Natural killer cell (primary cell): Measurements from ENCODE around the gene KLF3. TPM values are rescaled to one million over a fixed set of nuclear protein-coding genes. Genes with fewer than 3 reads are reported as not detected.
A peak's percentile ranks its signal among the peaks of the same experiment; 100 is the strongest.

ENCODE experiments used
- ATAC-seq, 3 donors: fragments of 150-1000 bp in 2 of 3; fragments of 200-7000 bp in 1 of 3; cut with Tn5 transposase; 1 replicate in 1 of 3; 2 replicates in 2 of 3; pipeline ENCODE4 v1.10.0; 2021; ENCODE audit warnings: mild to moderate bottlenecking in 2 of 3, moderate library complexity in 2 of 3
- DNase-seq, 2 donors: peaks; one replicate each; pipeline versions ENCODE4 v3.0.0 to v3.0.0-alpha.2; 2013 to 2021; ENCODE audit warnings: mixed read lengths in 1 of 2
- H3K27ac ChIP-seq: one replicate; pipeline ENCODE4 v1.5.1; 2013; ENCODE audit warnings: mild to moderate bottlenecking, low read length
- H3K27me3 ChIP-seq: one replicate; pipeline ENCODE4 v1.6.1; 2013; ENCODE audit warnings: low read length; ENCODE audit not compliant: control insufficient read depth, insufficient read depth
- H3K36me3 ChIP-seq: one replicate; pipeline ENCODE4 v1.6.1; 2013; ENCODE audit warnings: low read length; ENCODE audit not compliant: control insufficient read depth, insufficient read depth
- H3K4me1 ChIP-seq: one replicate; pipeline ENCODE4 v1.6.1; 2013; ENCODE audit warnings: low read length; ENCODE audit not compliant: control insufficient read depth, insufficient read depth
- H3K4me3 ChIP-seq: one replicate; pipeline ENCODE4 v1.5.1; 2013; ENCODE audit warnings: low read length
- H3K9me3 ChIP-seq: one replicate; pipeline ENCODE4 v1.6.1; 2013; ENCODE audit warnings: low read length; ENCODE audit not compliant: control insufficient read depth, insufficient read depth
- H3K27ac Mint-ChIP-seq, 2 donors: one replicate each; pipeline ENCODE4 v1.8.0; 2022; ENCODE audit warnings: mild to moderate bottlenecking in 2 of 2, mixed read lengths in 2 of 2, moderate library complexity in 1 of 2
- H3K27me3 Mint-ChIP-seq, 2 donors: one replicate each; pipeline ENCODE4 v1.8.0; 2022; ENCODE audit warnings: low read depth in 2 of 2, mixed read lengths in 2 of 2
- H3K36me3 Mint-ChIP-seq: one replicate; pipeline ENCODE4 v1.8.0; 2022; ENCODE audit warnings: mixed read lengths
- H3K4me1 Mint-ChIP-seq, 2 donors: one replicate each; pipeline ENCODE4 v1.8.0; 2022; ENCODE audit warnings: mixed read lengths in 2 of 2
- H3K4me3 Mint-ChIP-seq: one replicate; pipeline ENCODE4 v1.8.0; 2022; ENCODE audit warnings: mild to moderate bottlenecking, moderate library complexity, mixed read lengths
- H3K9me3 Mint-ChIP-seq, 2 donors: one replicate each; pipeline ENCODE4 v1.8.0; 2022; ENCODE audit warnings: mixed read lengths in 2 of 2
- CTCF ChIP-seq: fragments of 200-600 bp; IDR thresholded peaks from one replicate; pipeline ENCODE4 v1.8.0; 2022; ENCODE audit warnings: antibody characterized with exemption
- WGBS: methylation state at CpG from one replicate; pipeline ENCODE4 v1.1.7; 2013; ENCODE audit warnings: missing lambda C conversion rate; ENCODE audit not compliant: insufficient coverage; 5-methylcytosine and 5-hydroxymethylcytosine counted together
- intact Hi-C: fragments of 100-400 bp; cut with micrococcal nuclease; formaldehyde crosslinking; loops from one replicate; pipeline ENCODE4 v1.14.2; 2022
- total RNA-seq, 4 donors: library from RNA; stranded (reverse); fragments of 120-200 nt in 1 of 4; gene quantifications; one replicate each; pipeline versions ENCODE4 v1.2.3 to v1.2.4, GENCODE V29; 2013 to 2022

The KLF3 gene
- total RNA-seq, 3 donors from 2014 or later (not counting 1 experiment from before 2014, with no cell fraction given) = 109 to 114 (median 112) TPM

- H3K27me3 Mint-ChIP-seq = no peaks in the 10 kb centered on the region
- Histone ChIP-seq H3K9me3 (no peaks in the 10 kb centered on the region), H3K27ac (no peak overlapping the region), H3K4me3 (no peak overlapping the region), H3K4me1 (peaks cover 27% of the 10 kb centered on the region), H3K36me3 (peaks cover 51% of the 10 kb centered on the region), H3K27me3 (no peaks in the 10 kb centered on the region)
- peak overlapping the region; percentile 32 to 53 for H3K27ac Mint-ChIP-seq
- no peak for TF ChIP-seq CTCF
- no peak overlapping the region for H3K4me3 Mint-ChIP-seq
- no peak for ATAC-seq
- H3K36me3 Mint-ChIP-seq = peaks cover 29% of the 10 kb centered on the region
- WGBS = 99% methylated on average over 25 of the region's 26 CpGs
- H3K4me1 Mint-ChIP-seq = peaks cover 54 to 68% of the 10 kb centered on the region in 2 donors
- no peak for DNase-seq
- H3K9me3 Mint-ChIP-seq = no peaks in the 10 kb centered on the region
- intact Hi-C loops = loop anchor here (10.0 kb wide), 1 partner anchor 116 kb away; the partner anchor contains the start of gene TLR1
These were observed 24.8 kb downstream of the KLF3 start for GRCh38 chr4:38688676-38689355.

GRCh38 chr4:38691251-38692008 is 27.4 kb downstream of the KLF3 start:
- TF ChIP-seq CTCF = no peak
- no peaks in the 10 kb centered on the region for H3K9me3 ChIP-seq
- H3K27me3 ChIP-seq = no peaks in the 10 kb centered on the region
- Mint-ChIP-seq H3K9me3 (no peaks in the 10 kb centered on the region), H3K4me3 (no peak overlapping the region), H3K36me3 (peaks cover 50% of the 10 kb centered on the region), H3K4me1 (peaks cover 44 to 62% of the 10 kb centered on the region in 2 donors), H3K27ac (peak overlapping the region in 1 of 2 donors; percentile 58), H3K27me3 (no peaks in the 10 kb centered on the region)
- WGBS = 91% methylated on average over 6 of the region's 9 CpGs
- no peak for DNase-seq
- peaks cover 17% of the 10 kb centered on the region for H3K4me1 ChIP-seq
- H3K36me3 ChIP-seq = peaks cover 76% of the 10 kb centered on the region
- no peak overlapping the region for H3K4me3 ChIP-seq
- no peak overlapping the region for H3K27ac ChIP-seq
- intact Hi-C loops = no loop called here
- no peak for ATAC-seq

GRCh38 chr4:38692421-38692820 is 28.4 kb downstream of the KLF3 start:
- Mint-ChIP-seq H3K4me1 (peaks cover 39 to 53% of the 10 kb centered on the region in 2 donors), H3K27me3 (no peaks in the 10 kb centered on the region), H3K4me3 (no peak overlapping the region), H3K36me3 (peaks cover 57% of the 10 kb centered on the region), H3K27ac (no peak overlapping the region), H3K9me3 (no peaks in the 10 kb centered on the region)
- H3K27me3 ChIP-seq = no peaks in the 10 kb centered on the region
- ATAC-seq (no peak), DNase-seq (no peak)
- no peaks in the 10 kb centered on the region for H3K9me3 ChIP-seq
- peaks cover 11% of the 10 kb centered on the region for H3K4me1 ChIP-seq
- peaks cover 86% of the 10 kb centered on the region for H3K36me3 ChIP-seq
- no peak for TF ChIP-seq CTCF
- intact Hi-C loops = no loop called here
- no peak overlapping the region for H3K27ac ChIP-seq
- WGBS = 100% methylated on average over 2 of the region's 4 CpGs
- H3K4me3 ChIP-seq = no peak overlapping the region
